Suprapubic skin (tissue), 4 donors: ENCODE measurements around the gene ARID1B. TPM values are rescaled to one million over a fixed set of nuclear protein-coding genes. Genes with fewer than 3 reads are reported as not detected.

ENCODE experiments used
- DNase-seq, 2 donors: peaks; one replicate each; pipeline ENCODE4 v3.0.0-alpha.2; 2019; ENCODE audit warnings: low spot score in 2 of 2
- H3K27ac ChIP-seq: fragments of 200-600 bp; sonication (generic); one replicate; pipeline ENCODE4 v1.5.1; 2019
- H3K27me3 ChIP-seq: fragments of 200-600 bp; sonication (generic); one replicate; pipeline ENCODE4 v1.5.1; 2019
- H3K36me3 ChIP-seq: fragments of 200-600 bp; sonication (generic); one replicate; pipeline ENCODE4 v1.5.1; 2019
- H3K4me1 ChIP-seq: fragments of 200-600 bp; sonication (generic); one replicate; pipeline ENCODE4 v1.5.1; 2019
- H3K4me3 ChIP-seq: fragments of 200-600 bp; sonication (generic); one replicate; pipeline ENCODE4 v1.5.1; 2019; ENCODE audit warnings: mild to moderate bottlenecking
- H3K9me3 ChIP-seq: fragments of 200-600 bp; sonication (generic); one replicate; pipeline ENCODE4 v1.5.1; 2019
- EP300 ChIP-seq: sonication (generic); formaldehyde crosslinking; IDR thresholded peaks from one replicate; pipeline ENCODE4 v1.6.1; 2017; ENCODE audit warnings: antibody characterized with exemption
- POLR2A ChIP-seq, 2 donors: fragments of 450-650 bp; IDR thresholded peaks; one replicate each; pipeline ENCODE4 v1.6.1; 2017; ENCODE audit warnings: antibody characterized with exemption in 2 of 2, mild to moderate bottlenecking in 2 of 2, moderate library complexity in 2 of 2
- POLR2AphosphoS5 ChIP-seq, 3 donors: sonication (generic); formaldehyde crosslinking; IDR thresholded peaks; one replicate each; pipeline ENCODE4 v1.6.1; 2017; ENCODE audit warnings: antibody characterized with exemption in 3 of 3
- WGBS: methylation state at CpG from one replicate; pipeline ENCODE4 v1.1.5; 2018; 5-methylcytosine and 5-hydroxymethylcytosine counted together
- total RNA-seq, 4 donors: library from RNA; depleted of rRNA; stranded (reverse); fragments of >200 nt; gene quantifications; one replicate each; pipeline ENCODE4 v1.1.0, GENCODE V29; 2016
- TF ChIP-seq, protein P1 (sequence below), 2 donors: fragments of 200-600 bp in 1 of 2; fragments of 450-650 bp in 1 of 2; sonication (generic) in 1 of 2; IDR thresholded peaks; one replicate each; pipeline ENCODE4 v1.5.1; 2016 to 2019; ENCODE audit warnings: antibody characterized with exemption in 2 of 2, mild to moderate bottlenecking in 1 of 2, moderate library complexity in 1 of 2

The ARID1B gene
- total RNA-seq, 4 donors from 2014 or later, result 102 to 233 (median 129) TPM

GRCh38 chr6:157185171-157185570 is 408.0 kb downstream of the ARID1B start:
- 91% methylated on average over 8 of the region's 8 CpGs for WGBS
- DNase-seq, result no peak
- TF ChIP-seq POLR2AphosphoS5 (IDR thresholded peaks at IDR 0.05), result no peak
- TF ChIP-seq POLR2A (IDR thresholded peaks at IDR 0.05), result no peak
- no peak for TF ChIP-seq EP300
- TF ChIP-seq, protein P1, sequence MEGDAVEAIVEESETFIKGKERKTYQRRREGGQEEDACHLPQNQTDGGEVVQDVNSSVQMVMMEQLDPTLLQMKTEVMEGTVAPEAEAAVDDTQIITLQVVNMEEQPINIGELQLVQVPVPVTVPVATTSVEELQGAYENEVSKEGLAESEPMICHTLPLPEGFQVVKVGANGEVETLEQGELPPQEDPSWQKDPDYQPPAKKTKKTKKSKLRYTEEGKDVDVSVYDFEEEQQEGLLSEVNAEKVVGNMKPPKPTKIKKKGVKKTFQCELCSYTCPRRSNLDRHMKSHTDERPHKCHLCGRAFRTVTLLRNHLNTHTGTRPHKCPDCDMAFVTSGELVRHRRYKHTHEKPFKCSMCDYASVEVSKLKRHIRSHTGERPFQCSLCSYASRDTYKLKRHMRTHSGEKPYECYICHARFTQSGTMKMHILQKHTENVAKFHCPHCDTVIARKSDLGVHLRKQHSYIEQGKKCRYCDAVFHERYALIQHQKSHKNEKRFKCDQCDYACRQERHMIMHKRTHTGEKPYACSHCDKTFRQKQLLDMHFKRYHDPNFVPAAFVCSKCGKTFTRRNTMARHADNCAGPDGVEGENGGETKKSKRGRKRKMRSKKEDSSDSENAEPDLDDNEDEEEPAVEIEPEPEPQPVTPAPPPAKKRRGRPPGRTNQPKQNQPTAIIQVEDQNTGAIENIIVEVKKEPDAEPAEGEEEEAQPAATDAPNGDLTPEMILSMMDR (IDR thresholded peaks at IDR 0.05), result no peak
- H3K36me3 ChIP-seq, result peaks cover 65% of the 10 kb centered on the region
- no peak overlapping the region for H3K4me3 ChIP-seq
- no peaks in the 10 kb centered on the region for H3K27me3 ChIP-seq
- H3K4me1 ChIP-seq, result peaks cover 33% of the 10 kb centered on the region
- H3K9me3 ChIP-seq, result no peaks in the 10 kb centered on the region
- H3K27ac ChIP-seq, result no peak overlapping the region

DNA sequence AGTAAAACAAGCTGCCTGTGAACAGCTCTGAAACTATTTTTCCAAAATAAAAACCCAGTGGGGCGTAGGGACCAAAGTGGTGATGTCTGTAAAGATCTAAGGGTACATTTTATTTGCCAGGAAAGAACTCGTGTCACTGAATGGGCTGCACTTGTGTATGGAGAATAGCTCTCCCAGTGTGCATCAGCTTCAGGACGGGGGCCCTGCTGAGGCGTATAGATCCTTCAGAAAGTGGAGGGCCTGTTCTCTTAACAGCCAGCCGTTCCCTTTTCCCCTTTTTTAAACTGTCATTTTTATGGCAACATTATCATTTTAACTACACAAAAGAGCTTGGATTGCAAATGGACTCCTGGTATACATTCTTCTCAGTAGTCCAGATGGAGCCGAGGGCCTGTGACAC is 408.8 kb downstream of the ARID1B start:
- Histone ChIP-seq H3K4me3 (no peak overlapping the region), H3K9me3 (no peaks in the 10 kb centered on the region), H3K36me3 (peaks cover 69% of the 10 kb centered on the region), H3K27me3 (no peaks in the 10 kb centered on the region), H3K4me1 (peaks cover 33% of the 10 kb centered on the region), H3K27ac (no peak overlapping the region)
- TF ChIP-seq, protein P1 (IDR thresholded peaks at IDR 0.05), result no peak
- TF ChIP-seq POLR2AphosphoS5 (IDR thresholded peaks at IDR 0.05) (no peak), POLR2A (IDR thresholded peaks at IDR 0.05) (no peak), EP300 (no peak)
- 92% methylated on average over 6 of the region's 6 CpGs for WGBS
- DNase-seq, result no peak

GRCh38 chr6:157186785-157187181 is 409.6 kb downstream of the ARID1B start:
- Histone ChIP-seq H3K36me3 (peaks cover 68% of the 10 kb centered on the region), H3K4me3 (no peak overlapping the region), H3K27me3 (no peaks in the 10 kb centered on the region), H3K27ac (no peak overlapping the region), H3K4me1 (peaks cover 28% of the 10 kb centered on the region), H3K9me3 (no peaks in the 10 kb centered on the region)
- 53% methylated on average over 3 of the region's 3 CpGs for WGBS
- TF ChIP-seq, protein P1 (IDR thresholded peaks at IDR 0.05), result no peak
- TF ChIP-seq POLR2A (IDR thresholded peaks at IDR 0.05) (no peak), EP300 (no peak), POLR2AphosphoS5 (IDR thresholded peaks at IDR 0.05) (no peak)
- no peak for DNase-seq

- Histone ChIP-seq H3K4me1 (peaks cover 27% of the 10 kb centered on the region), H3K9me3 (no peaks in the 10 kb centered on the region), H3K4me3 (no peak overlapping the region), H3K27ac (no peak overlapping the region), H3K36me3 (peaks cover 61% of the 10 kb centered on the region), H3K27me3 (no peaks in the 10 kb centered on the region)
- DNase-seq, result no peak
- WGBS, result 79% methylated on average over 11 of the region's 11 CpGs
- TF ChIP-seq, protein P1 (IDR thresholded peaks at IDR 0.05), result no peak
- TF ChIP-seq POLR2AphosphoS5 (IDR thresholded peaks at IDR 0.05) (no peak), EP300 (no peak), POLR2A (IDR thresholded peaks at IDR 0.05) (no peak)
These were observed 410.3 kb downstream of the ARID1B start for GRCh38 chr6:157187182-157188083.

GRCh38 chr6:157188213-157188612 is 411.0 kb downstream of the ARID1B start:
- Histone ChIP-seq H3K27ac (no peak overlapping the region), H3K4me3 (no peak overlapping the region), H3K4me1 (peaks cover 25% of the 10 kb centered on the region), H3K27me3 (no peaks in the 10 kb centered on the region), H3K36me3 (peaks cover 60% of the 10 kb centered on the region), H3K9me3 (no peaks in the 10 kb centered on the region)
- WGBS, result 83% methylated on average over 7 of the region's 7 CpGs
- TF ChIP-seq POLR2AphosphoS5 (IDR thresholded peaks at IDR 0.05) (no peak), POLR2A (IDR thresholded peaks at IDR 0.05) (no peak), EP300 (no peak)
- TF ChIP-seq, protein P1 (IDR thresholded peaks at IDR 0.05), result no peak
- no peak for DNase-seq
